Epithelial cell of esophagus (primary cell): Measurements from ENCODE around the gene PMEPA1.

ENCODE experiments used
- DNase-seq: peaks from one replicate; pipeline ENCODE4 v3.0.0; 2010; ENCODE audit warnings: low read depth
- H3K4me3 ChIP-seq: 2 replicates; pipeline ENCODE4 v1.5.1; 2011; ENCODE audit warnings: mild to moderate bottlenecking, low read length, control low read depth
- CTCF ChIP-seq: IDR thresholded peaks from 2 replicates; pipeline ENCODE4 v1.5.1; 2011; ENCODE audit warnings: low read depth, mild to moderate bottlenecking, low read length, control low read depth, inconsistent platforms; ENCODE audit not compliant: insufficient read depth; ENCODE audit errors: missing control alignments

Gene PMEPA1

GRCh38 chr20:57619051-57619831 is 90.6 kb downstream of the PMEPA1 start:
- no peak for DNase-seq
- H3K4me3 ChIP-seq, result no peak overlapping the region
- TF ChIP-seq CTCF, result no peak

- no peak overlapping the region for H3K4me3 ChIP-seq
- DNase-seq, result no peak
- no peak for TF ChIP-seq CTCF
Observed at GRCh38 chr20:57618764-57619050, 91.1 kb downstream of the PMEPA1 start.

DNA sequence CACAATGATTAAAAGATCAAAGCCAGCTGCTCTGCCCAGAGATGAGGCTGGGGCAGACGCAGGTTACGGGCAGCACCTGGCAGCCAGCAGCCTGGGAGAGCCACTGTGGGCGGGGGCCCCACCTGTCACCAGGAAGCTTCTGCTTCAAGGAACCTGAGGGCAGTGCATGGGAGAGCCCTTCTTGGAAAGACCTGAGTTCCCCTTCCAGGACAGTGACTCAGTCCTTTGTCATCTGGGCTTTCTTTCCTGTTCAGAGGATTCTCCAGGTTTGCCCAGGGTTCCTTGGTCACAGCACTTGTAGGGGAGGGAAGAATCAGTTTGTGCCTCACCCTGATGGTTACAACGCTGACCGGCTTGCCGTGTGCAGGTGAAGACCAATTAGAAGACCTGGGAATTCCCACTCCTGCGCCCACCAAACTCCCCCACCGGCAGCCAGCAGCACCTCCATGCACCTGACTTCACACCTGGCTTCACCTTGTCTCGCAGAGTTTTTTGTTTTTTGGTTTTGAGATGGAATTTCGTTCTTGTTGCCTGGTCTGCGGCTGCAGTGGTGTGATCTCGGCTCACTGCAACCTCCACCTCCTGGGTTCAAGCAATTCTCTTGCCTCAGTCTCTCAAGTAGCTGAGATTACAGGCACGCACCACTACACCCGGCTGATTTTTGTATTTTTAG is 91.6 kb downstream of the PMEPA1 start:
- H3K4me3 ChIP-seq, result no peak overlapping the region
- peak; percentile 82 for DNase-seq
- no peak for TF ChIP-seq CTCF

- no peak overlapping the region for H3K4me3 ChIP-seq
- no peak for TF ChIP-seq CTCF
- no peak for DNase-seq
Observed at GRCh38 chr20:57617079-57617795, 92.6 kb downstream of the PMEPA1 start.

DNA sequence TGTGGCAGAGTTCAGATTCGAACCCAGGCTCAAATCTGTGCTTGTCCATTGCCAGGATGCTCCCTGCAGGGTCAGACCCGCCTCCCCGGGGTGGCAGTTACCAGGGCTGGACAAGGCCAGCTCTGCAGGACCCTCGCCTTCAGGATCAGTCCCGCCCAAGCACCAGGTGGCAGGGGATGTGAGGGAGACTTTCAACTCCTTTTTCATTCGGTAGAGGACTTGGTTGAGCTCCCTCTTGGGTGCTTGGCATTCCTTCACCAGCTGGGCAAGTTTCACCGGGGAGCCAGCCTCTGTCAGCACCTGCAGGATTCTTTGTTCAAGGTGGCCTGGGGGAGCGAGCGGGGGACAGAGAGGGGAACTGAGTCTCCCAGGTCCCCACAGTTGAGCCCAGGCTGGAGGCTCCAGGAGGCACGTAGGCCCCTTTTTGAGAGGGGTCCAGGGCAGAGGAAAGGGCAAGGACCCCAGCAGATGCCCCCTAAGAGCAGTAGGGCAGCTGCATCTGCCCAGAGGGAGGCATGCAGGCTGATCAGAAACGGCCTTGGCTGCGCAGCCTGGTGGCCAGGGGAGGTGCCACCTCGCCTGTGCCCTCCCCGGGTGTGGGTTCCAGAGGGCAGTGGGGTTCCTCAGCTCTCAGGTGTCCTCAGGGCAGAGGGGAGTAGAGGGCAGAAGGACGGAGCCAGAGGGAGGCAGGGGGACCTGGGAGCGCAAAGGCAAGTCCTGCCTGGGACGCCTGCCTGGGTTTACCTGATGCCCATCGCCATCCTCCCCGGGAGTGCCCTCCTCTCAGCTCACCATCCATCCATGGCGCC is 93.5 kb downstream of the PMEPA1 start:
- H3K4me3 ChIP-seq, result no peak overlapping the region
- no peak for DNase-seq

GRCh38 chr20:57615445-57615811 is 94.4 kb downstream of the PMEPA1 start:
- H3K4me3 ChIP-seq, result no peak overlapping the region
- no peak for DNase-seq
- no peak for TF ChIP-seq CTCF

More for the DNA sequence above, 93.5 kb downstream of the PMEPA1 start:
- TF ChIP-seq CTCF, result no peak
